ENCODE data around the gene MREG.

Gene MREG

DNA sequence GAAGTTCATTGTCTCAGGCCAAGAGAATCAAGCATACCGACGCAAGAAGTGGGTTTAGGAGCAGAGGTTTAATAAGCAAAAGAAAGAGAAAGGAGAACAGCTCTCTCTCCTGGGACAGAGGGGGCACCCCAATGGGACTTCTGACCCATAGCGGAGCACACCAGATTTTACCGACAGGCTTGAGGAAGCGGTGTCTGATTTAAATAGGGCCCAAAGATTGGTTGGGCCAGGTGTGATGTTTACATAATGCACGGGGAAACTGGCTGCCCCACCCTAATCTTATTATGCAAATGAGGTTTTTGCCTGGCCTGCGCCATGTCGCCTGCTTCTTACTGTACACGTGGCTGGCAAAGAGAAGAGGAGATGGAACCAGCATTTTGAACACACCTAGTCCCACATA, 106.2 kb downstream of the MREG start:
- TF ChIP-seq, protein P1, sequence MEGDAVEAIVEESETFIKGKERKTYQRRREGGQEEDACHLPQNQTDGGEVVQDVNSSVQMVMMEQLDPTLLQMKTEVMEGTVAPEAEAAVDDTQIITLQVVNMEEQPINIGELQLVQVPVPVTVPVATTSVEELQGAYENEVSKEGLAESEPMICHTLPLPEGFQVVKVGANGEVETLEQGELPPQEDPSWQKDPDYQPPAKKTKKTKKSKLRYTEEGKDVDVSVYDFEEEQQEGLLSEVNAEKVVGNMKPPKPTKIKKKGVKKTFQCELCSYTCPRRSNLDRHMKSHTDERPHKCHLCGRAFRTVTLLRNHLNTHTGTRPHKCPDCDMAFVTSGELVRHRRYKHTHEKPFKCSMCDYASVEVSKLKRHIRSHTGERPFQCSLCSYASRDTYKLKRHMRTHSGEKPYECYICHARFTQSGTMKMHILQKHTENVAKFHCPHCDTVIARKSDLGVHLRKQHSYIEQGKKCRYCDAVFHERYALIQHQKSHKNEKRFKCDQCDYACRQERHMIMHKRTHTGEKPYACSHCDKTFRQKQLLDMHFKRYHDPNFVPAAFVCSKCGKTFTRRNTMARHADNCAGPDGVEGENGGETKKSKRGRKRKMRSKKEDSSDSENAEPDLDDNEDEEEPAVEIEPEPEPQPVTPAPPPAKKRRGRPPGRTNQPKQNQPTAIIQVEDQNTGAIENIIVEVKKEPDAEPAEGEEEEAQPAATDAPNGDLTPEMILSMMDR (IDR thresholded peaks at IDR 0.05; ENCODE audit: low read depth, low read length) = no peak
- Histone ChIP-seq H3K36me3 (no peaks in the 10 kb centered on the region), H3K9me3 (ENCODE audit: severe bottlenecking) (no peaks in the 10 kb centered on the region), H3K4me3 (ENCODE audit: low read depth, low read length) (no peak overlapping the region), H3K27me3 (ENCODE audit: insufficient read depth, low read depth, severe bottlenecking) (no peaks in the 10 kb centered on the region), H3K27ac (no peak overlapping the region)
- DNase-seq = no peak

DNA sequence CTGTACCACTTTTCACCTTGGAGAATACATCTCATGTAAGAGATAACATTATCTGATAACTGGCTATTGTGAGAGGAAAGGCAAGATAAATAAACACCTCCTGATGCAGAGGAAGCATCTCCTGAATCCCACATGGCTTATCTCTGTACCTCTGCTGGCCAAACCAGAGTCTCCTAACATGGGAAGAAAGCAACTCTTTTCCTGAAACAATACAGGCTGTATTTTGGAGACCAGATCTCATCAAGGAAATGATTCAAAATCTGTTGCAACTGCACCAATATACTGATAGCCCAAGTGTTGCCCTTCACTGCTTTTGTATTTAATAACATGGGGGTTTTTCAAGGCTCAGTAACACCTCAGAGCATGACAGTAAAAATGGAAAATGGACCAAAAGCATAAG, 106.9 kb downstream of the MREG start:
- H3K27ac ChIP-seq = no peak overlapping the region
- no peaks in the 10 kb centered on the region for H3K36me3 ChIP-seq
- H3K27me3 ChIP-seq (ENCODE audit: insufficient read depth, low read depth, severe bottlenecking) = no peaks in the 10 kb centered on the region
- TF ChIP-seq, protein P1 (IDR thresholded peaks at IDR 0.05; ENCODE audit: low read depth, low read length) = no peak
- H3K9me3 ChIP-seq (ENCODE audit: severe bottlenecking) = no peaks in the 10 kb centered on the region
- H3K4me3 ChIP-seq (ENCODE audit: low read depth, low read length) = no peak overlapping the region
- DNase-seq = no peak

DNA sequence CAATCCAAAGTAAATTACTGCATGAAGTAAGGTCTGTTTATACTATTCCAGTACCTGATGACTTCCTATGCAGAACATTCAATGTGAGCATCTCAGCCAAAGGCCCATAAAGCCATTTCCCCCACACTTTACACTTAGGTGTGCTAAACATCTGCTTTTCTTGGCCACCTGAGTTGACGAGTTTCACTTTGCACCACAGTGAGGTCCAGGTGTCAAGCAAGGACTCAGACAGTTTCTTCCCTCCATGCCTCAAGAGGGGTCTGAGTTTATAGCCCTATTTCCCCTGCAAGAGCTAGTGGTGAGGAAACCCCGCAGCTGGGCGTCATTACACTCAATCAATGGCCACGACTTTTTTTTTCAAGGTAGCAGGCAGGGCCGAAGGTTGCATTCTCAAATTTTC, 107.7 kb downstream of the MREG start:
- Histone ChIP-seq H3K9me3 (ENCODE audit: severe bottlenecking) (no peaks in the 10 kb centered on the region), H3K36me3 (no peaks in the 10 kb centered on the region), H3K27ac (no peak overlapping the region), H3K27me3 (ENCODE audit: insufficient read depth, low read depth, severe bottlenecking) (no peaks in the 10 kb centered on the region), H3K4me3 (ENCODE audit: low read depth, low read length) (no peak overlapping the region)
- DNase-seq = no peak
- TF ChIP-seq, protein P1 (IDR thresholded peaks at IDR 0.05; ENCODE audit: low read depth, low read length) = no peak

DNA sequence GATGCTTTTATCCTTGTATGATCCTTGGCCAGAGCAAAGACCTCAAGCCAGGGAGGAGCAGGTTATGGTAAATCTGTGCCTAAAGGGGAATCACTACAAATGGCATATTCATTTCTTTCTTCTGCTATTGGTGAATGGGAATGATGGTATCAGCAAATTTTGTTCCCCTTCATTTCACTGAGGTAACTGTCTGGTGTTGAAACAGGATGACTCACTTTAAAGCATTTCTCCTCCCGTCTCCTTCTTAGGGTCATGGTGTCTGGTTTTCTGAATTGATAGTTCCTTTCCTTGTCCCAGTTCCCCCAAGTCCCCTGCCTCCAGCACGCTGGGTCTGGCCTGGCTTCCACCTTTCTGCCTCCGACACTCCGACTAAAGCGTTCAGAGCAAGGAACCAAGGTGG, 109.2 kb downstream of the MREG start:
- DNase-seq = no peak

DNA sequence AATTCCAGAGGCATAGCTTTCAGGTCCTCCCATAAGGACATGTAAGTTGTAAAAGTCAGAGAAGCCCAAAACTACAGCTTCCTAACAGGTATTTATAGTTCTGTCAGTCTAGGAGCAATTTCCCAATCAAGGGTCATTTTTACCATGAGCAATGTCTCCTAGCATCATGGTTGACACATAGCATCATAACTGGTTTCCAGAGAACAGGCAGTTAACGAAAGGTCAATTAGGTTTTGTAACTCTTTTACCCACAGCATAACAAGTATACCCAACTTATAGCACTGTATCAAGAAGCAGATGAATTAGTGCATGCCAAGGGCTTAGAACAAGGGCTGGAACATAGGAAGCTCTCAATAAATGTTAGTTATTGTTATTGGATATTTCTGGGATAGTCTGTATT, 110.1 kb downstream of the MREG start:
- Histone ChIP-seq H3K27me3 (ENCODE audit: insufficient read depth, low read depth, severe bottlenecking) (no peaks in the 10 kb centered on the region), H3K9me3 (ENCODE audit: severe bottlenecking) (no peaks in the 10 kb centered on the region), H3K27ac (no peak overlapping the region), H3K36me3 (no peaks in the 10 kb centered on the region), H3K4me3 (ENCODE audit: low read depth, low read length) (no peak overlapping the region)
- no peak for DNase-seq
- TF ChIP-seq, protein P1 (IDR thresholded peaks at IDR 0.05; ENCODE audit: low read depth, low read length) = no peak

More for the DNA sequence above, 109.2 kb downstream of the MREG start:
- Histone ChIP-seq H3K27me3 (ENCODE audit: insufficient read depth, low read depth, severe bottlenecking) (no peaks in the 10 kb centered on the region), H3K27ac (no peak overlapping the region), H3K36me3 (no peaks in the 10 kb centered on the region), H3K4me3 (ENCODE audit: low read depth, low read length) (no peak overlapping the region), H3K9me3 (ENCODE audit: severe bottlenecking) (no peaks in the 10 kb centered on the region)
- TF ChIP-seq, protein P1 (IDR thresholded peaks at IDR 0.05; ENCODE audit: low read depth, low read length) = no peak

DNA sequence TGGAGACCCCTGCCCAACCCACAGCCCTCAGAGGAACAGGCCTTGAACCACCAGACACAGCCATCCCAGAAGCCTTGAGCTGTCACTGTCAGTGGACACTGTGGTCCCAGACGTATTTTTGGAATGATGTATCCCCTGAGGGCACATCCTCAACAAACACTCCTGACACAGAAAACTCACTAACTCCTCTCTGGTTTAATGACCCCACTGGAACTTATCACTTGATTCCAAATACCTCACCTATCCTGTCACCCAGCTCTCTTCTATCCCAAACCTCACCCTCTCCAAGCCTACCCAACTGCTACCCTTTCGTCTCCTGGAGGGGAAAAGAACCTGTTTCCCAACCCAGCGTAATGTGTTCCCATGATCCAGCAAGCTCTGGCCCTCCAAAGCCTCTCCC, 111.6 kb downstream of the MREG start:
- H3K9me3 ChIP-seq (ENCODE audit: severe bottlenecking) = no peaks in the 10 kb centered on the region
- DNase-seq = no peak
- no peaks in the 10 kb centered on the region for H3K27me3 ChIP-seq (ENCODE audit: insufficient read depth, low read depth, severe bottlenecking)
- no peaks in the 10 kb centered on the region for H3K36me3 ChIP-seq
- TF ChIP-seq, protein P1 (IDR thresholded peaks at IDR 0.05; ENCODE audit: low read depth, low read length) = no peak
- no peak overlapping the region for H3K27ac ChIP-seq
- H3K4me3 ChIP-seq (ENCODE audit: low read depth, low read length) = no peak overlapping the region
